Neural progenitor cell (in vitro differentiated cells): ENCODE measurements around the gene IL9R.
"Not testable (repeated sequence)": the region's sequence is repeated elsewhere in the genome, so short reads cannot be mapped to it uniquely, and the experiment has no call there.

ENCODE experiments used
- EZH2 ChIP-seq: fragments of 200-600 bp; sonication (generic); IDR thresholded peaks from 2 replicates; pipeline ENCODE4 v1.6.1; 2017; ENCODE audit warnings: antibody characterized with exemption, mild to moderate bottlenecking, moderate library complexity
- EZH2phosphoT487 ChIP-seq: fragments of 200-600 bp; sonication (generic); IDR thresholded peaks from 2 replicates; pipeline ENCODE4 v1.6.1; 2017; ENCODE audit warnings: antibody characterized with exemption
- TF ChIP-seq, protein P1 (sequence below): fragments of 200-600 bp; sonication (generic); IDR thresholded peaks from 2 replicates; pipeline ENCODE4 v1.5.1; 2017; ENCODE audit warnings: antibody characterized with exemption, mild to moderate bottlenecking

DNA sequence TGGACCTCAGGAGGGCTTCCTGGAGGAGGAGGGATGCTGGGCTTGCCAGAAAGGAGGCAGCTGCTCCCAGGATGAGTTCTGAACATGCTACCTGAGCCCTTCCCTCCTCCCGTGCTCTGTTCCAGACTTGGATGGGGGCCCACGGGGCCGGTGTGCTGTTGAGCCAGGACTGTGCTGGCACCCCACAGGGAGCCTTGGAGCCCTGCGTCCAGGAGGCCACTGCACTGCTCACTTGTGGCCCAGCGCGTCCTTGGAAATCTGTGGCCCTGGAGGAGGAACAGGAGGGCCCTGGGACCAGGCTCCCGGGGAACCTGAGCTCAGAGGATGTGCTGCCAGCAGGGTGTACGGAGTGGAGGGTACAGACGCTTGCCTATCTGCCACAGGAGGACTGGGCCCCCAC lies 12.2 kb downstream of the IL9R start:
- TF ChIP-seq, protein P1, sequence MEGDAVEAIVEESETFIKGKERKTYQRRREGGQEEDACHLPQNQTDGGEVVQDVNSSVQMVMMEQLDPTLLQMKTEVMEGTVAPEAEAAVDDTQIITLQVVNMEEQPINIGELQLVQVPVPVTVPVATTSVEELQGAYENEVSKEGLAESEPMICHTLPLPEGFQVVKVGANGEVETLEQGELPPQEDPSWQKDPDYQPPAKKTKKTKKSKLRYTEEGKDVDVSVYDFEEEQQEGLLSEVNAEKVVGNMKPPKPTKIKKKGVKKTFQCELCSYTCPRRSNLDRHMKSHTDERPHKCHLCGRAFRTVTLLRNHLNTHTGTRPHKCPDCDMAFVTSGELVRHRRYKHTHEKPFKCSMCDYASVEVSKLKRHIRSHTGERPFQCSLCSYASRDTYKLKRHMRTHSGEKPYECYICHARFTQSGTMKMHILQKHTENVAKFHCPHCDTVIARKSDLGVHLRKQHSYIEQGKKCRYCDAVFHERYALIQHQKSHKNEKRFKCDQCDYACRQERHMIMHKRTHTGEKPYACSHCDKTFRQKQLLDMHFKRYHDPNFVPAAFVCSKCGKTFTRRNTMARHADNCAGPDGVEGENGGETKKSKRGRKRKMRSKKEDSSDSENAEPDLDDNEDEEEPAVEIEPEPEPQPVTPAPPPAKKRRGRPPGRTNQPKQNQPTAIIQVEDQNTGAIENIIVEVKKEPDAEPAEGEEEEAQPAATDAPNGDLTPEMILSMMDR = not testable (repeated sequence)
- not testable (repeated sequence) for TF ChIP-seq EZH2, EZH2phosphoT487
